Upper lobe of right lung (tissue), 1 donor: ENCODE results near the gene ZBTB7C. TPM values are rescaled to one million over a fixed set of nuclear protein-coding genes. Genes with fewer than 3 reads are reported as not detected.
A peak's percentile ranks its signal among the peaks of the same experiment; 100 is the strongest.

Source experiments
- ATAC-seq: fragments of 200-7000 bp; cut with Tn5 transposase; one replicate; pipeline ENCODE4 v1.9.1; 2020; ENCODE audit warnings: mild to moderate bottlenecking, moderate library complexity
- DNase-seq: peaks from one replicate; pipeline ENCODE4 v3.0.0-alpha.2; 2020
- H3K27ac ChIP-seq: fragments of 200-600 bp; one replicate; pipeline ENCODE4 v1.8.0; 2022
- H3K27me3 ChIP-seq: fragments of 200-600 bp; one replicate; pipeline ENCODE4 v1.8.0; 2022; ENCODE audit warnings: mild to moderate bottlenecking
- H3K36me3 ChIP-seq: fragments of 200-600 bp; one replicate; pipeline ENCODE4 v1.8.0; 2022
- H3K4me1 ChIP-seq: fragments of 200-600 bp; one replicate; pipeline ENCODE4 v1.8.0; 2022
- H3K4me3 ChIP-seq: fragments of 200-600 bp; one replicate; pipeline ENCODE4 v1.8.0; 2022; ENCODE audit warnings: mild to moderate bottlenecking
- H3K9me3 ChIP-seq: fragments of 200-600 bp; one replicate; pipeline ENCODE4 v1.8.0; 2022
- CTCF ChIP-seq: fragments of 200-600 bp; IDR thresholded peaks from one replicate; pipeline ENCODE4 v1.8.0; 2022; ENCODE audit warnings: antibody characterized with exemption
- intact Hi-C: fragments of 100-400 bp; cut with DNase I; formaldehyde crosslinking; loops from one replicate; pipeline ENCODE4 v1.11.0; 2022
- total RNA-seq: library from RNA; stranded (reverse); fragmentation: NEBNext Ultra II Directional; extraction: Animal tissue kit (Norgen Biotek cat#: 25700); gene quantifications from one replicate; pipeline ENCODE4 v1.2.1, GENCODE V29; 2021
- donor health status: DM: no; HTN: yes; CAD: no; lungs with severe emphysema.

The ZBTB7C gene
- total RNA-seq, 1 donor from 2014 or later: 17.7 TPM

- ATAC-seq (no peak), DNase-seq (peak; percentile 30)
- no peak overlapping the region for H3K27ac ChIP-seq
- no peaks in the 10 kb centered on the region for H3K9me3 ChIP-seq
- H3K36me3 ChIP-seq: no peaks in the 10 kb centered on the region
- H3K4me3 ChIP-seq: no peak overlapping the region
- no peak for TF ChIP-seq CTCF
- intact Hi-C loops: loop anchor here (10.0 kb wide), 1 partner anchor 247 kb away; no protein-coding TSS in a partner anchor
- no peaks in the 10 kb centered on the region for H3K27me3 ChIP-seq
- H3K4me1 ChIP-seq: peaks cover 20% of the 10 kb centered on the region
Observed at GRCh38 chr18:48022021-48022420, 387.2 kb downstream of the ZBTB7C start.

- H3K36me3 ChIP-seq: no peaks in the 10 kb centered on the region
- no peak for TF ChIP-seq CTCF
- no peaks in the 10 kb centered on the region for H3K9me3 ChIP-seq
- no peaks in the 10 kb centered on the region for H3K27me3 ChIP-seq
- ATAC-seq: no peak
- no peak overlapping the region for H3K4me3 ChIP-seq
- intact Hi-C loops: loop anchor here (10.0 kb wide), 1 partner anchor 247 kb away; no protein-coding TSS in a partner anchor
- peaks cover 14% of the 10 kb centered on the region for H3K4me1 ChIP-seq
- H3K27ac ChIP-seq: no peak overlapping the region
- DNase-seq: no peak
Observed at GRCh38 chr18:48021273-48021914, 387.8 kb downstream of the ZBTB7C start.

- Histone ChIP-seq H3K27me3 (no peaks in the 10 kb centered on the region), H3K9me3 (no peaks in the 10 kb centered on the region), H3K4me1 (peaks cover 8% of the 10 kb centered on the region), H3K36me3 (no peaks in the 10 kb centered on the region), H3K4me3 (no peak overlapping the region), H3K27ac (no peak overlapping the region)
- ATAC-seq (no peak), DNase-seq (no peak)
- TF ChIP-seq CTCF: no peak
- intact Hi-C loops: loop anchor here (10.0 kb wide), 1 partner anchor 246 kb away; no protein-coding TSS in a partner anchor
Observed at GRCh38 chr18:48020337-48021250, 388.6 kb downstream of the ZBTB7C start.

GRCh38 chr18:48019557-48020325 lies 389.4 kb downstream of the ZBTB7C start:
- intact Hi-C loops: loop anchor here (10.0 kb wide), 1 partner anchor 245 kb away; no protein-coding TSS in a partner anchor
- TF ChIP-seq CTCF: no peak
- ATAC-seq (peak; percentile 56), DNase-seq (no peak)
- H3K9me3 ChIP-seq: no peaks in the 10 kb centered on the region
- no peak overlapping the region for H3K4me3 ChIP-seq
- peaks cover 8% of the 10 kb centered on the region for H3K4me1 ChIP-seq
- no peaks in the 10 kb centered on the region for H3K36me3 ChIP-seq
- no peak overlapping the region for H3K27ac ChIP-seq
- H3K27me3 ChIP-seq: no peaks in the 10 kb centered on the region

- no peak for ATAC-seq
- H3K4me3 ChIP-seq: no peak overlapping the region
- H3K27me3 ChIP-seq: no peaks in the 10 kb centered on the region
- no peak for DNase-seq
- H3K9me3 ChIP-seq: no peaks in the 10 kb centered on the region
- intact Hi-C loops: no loop called here
- H3K36me3 ChIP-seq: no peaks in the 10 kb centered on the region
- no peak for TF ChIP-seq CTCF
- H3K27ac ChIP-seq: no peak overlapping the region
- H3K4me1 ChIP-seq: peaks cover 8% of the 10 kb centered on the region
Observed at GRCh38 chr18:48018851-48019250, 390.3 kb downstream of the ZBTB7C start.
